ENCODE measurements around the gene EVC2. TPM values are rescaled to one million over a fixed set of nuclear protein-coding genes. Genes with fewer than 3 reads are reported as not detected.

The EVC2 gene
- total RNA-seq, 1 donor from 2014 or later: 1.8 TPM

- no peak for ATAC-seq
These were observed 4.6 kb upstream of the EVC2 start for GRCh38 chr4:5712931-5713330.

GRCh38 chr4:5712517-5712916, 4.2 kb upstream of the EVC2 start:
- no peak for ATAC-seq

- peak; percentile 7 for ATAC-seq
These were observed 3.3 kb upstream of the EVC2 start for GRCh38 chr4:5711479-5712184.

GRCh38 chr4:5710961-5711478, 2.7 kb upstream of the EVC2 start, which contains the start of gene EVC:
TSS of gene EVC (plus strand) at chr4:5711201. CDS start at chr4:5711381, 180 bp downstream.
- peak; percentile 65 for ATAC-seq

GRCh38 chr4:5710065-5710960, 2.0 kb upstream of the EVC2 start:
- ATAC-seq: peak; percentile 27

GRCh38 chr4:5709207-5709575, 832 bp upstream of the EVC2 start:
- no peak for ATAC-seq

- peak; percentile 43 for ATAC-seq
These were observed 446 bp downstream of the EVC2 start for GRCh38 chr4:5707778-5708448.

GRCh38 chr4:5707366-5707765, 993 bp downstream of the EVC2 start:
- no peak for ATAC-seq

GRCh38 chr4:5706486-5707290, 1.7 kb downstream of the EVC2 start:
- ATAC-seq: no peak

- ATAC-seq: no peak
These were observed 2.6 kb downstream of the EVC2 start for GRCh38 chr4:5705647-5706320.

- ATAC-seq: no peak
These were observed 4.1 kb downstream of the EVC2 start for GRCh38 chr4:5704276-5704675.

GRCh38 chr4:5703831-5704230, 4.5 kb downstream of the EVC2 start:
- ATAC-seq: no peak

GRCh38 chr4:5701971-5702370, 6.4 kb downstream of the EVC2 start:
- ATAC-seq: no peak

GRCh38 chr4:5700459-5700858, 7.9 kb downstream of the EVC2 start:
- no peak for ATAC-seq

GRCh38 chr4:5696341-5696740, 12.0 kb downstream of the EVC2 start:
- ATAC-seq: no peak

GRCh38 chr4:5693871-5694270, 14.5 kb downstream of the EVC2 start:
- no peak for ATAC-seq

GRCh38 chr4:5691491-5692132, 16.7 kb downstream of the EVC2 start:
- no peak for ATAC-seq

- no peak for ATAC-seq
These were observed 19.3 kb downstream of the EVC2 start for GRCh38 chr4:5689065-5689464.

- ATAC-seq: no peak
These were observed 22.0 kb downstream of the EVC2 start for GRCh38 chr4:5686338-5686737.

GRCh38 chr4:5685296-5685695, 23.1 kb downstream of the EVC2 start:
- ATAC-seq: no peak

GRCh38 chr4:5683566-5683965, 24.8 kb downstream of the EVC2 start:
- ATAC-seq: no peak
